Liver (tissue), 9 donors: ENCODE data around the gene CCDC40. TPM values are rescaled to one million over a fixed set of nuclear protein-coding genes. Genes with fewer than 3 reads are reported as not detected.

ENCODE experiments used
- DNase-seq: peaks from one replicate; pipeline ENCODE4 v3.0.0-alpha.2; 2017; ENCODE audit warnings: low spot score
- H3K27ac ChIP-seq, 2 donors: one replicate each; pipeline ENCODE4 v1.7.0; 2013; ENCODE audit warnings: inconsistent platforms in 2 of 2, low read length in 2 of 2, control low read depth in 1 of 2, low read depth in 1 of 2, mild to moderate bottlenecking in 1 of 2
- H3K27me3 ChIP-seq, 4 donors: one replicate each; pipeline versions ENCODE4 v1.6.1 to v1.7.0; 2013; ENCODE audit warnings: low read length in 3 of 4, inconsistent platforms in 1 of 4, mild to moderate bottlenecking in 1 of 4, moderate library complexity in 1 of 4; ENCODE audit not compliant: control insufficient read depth in 4 of 4, insufficient read depth in 4 of 4
- H3K36me3 ChIP-seq, 4 donors: one replicate each; pipeline versions ENCODE4 v1.6.1 to v1.7.0; 2013; ENCODE audit warnings: low read length in 3 of 4, mild to moderate bottlenecking in 3 of 4, low read depth in 1 of 4, moderate library complexity in 1 of 4; ENCODE audit not compliant: control insufficient read depth in 4 of 4, insufficient read depth in 3 of 4
- H3K4me1 ChIP-seq, 4 donors: one replicate each; pipeline versions ENCODE4 v1.6.1 to v1.7.0; 2013; ENCODE audit warnings: low read length in 3 of 4, mild to moderate bottlenecking in 3 of 4, moderate library complexity in 1 of 4; ENCODE audit not compliant: control insufficient read depth in 4 of 4, insufficient read depth in 4 of 4
- H3K4me3 ChIP-seq, 3 donors: one replicate each; pipeline versions ENCODE4 v1.6.1 to v1.7.0; 2013; ENCODE audit warnings: low read length in 3 of 3, control low read depth in 1 of 3, low read depth in 1 of 3, mild to moderate bottlenecking in 1 of 3
- H3K9ac ChIP-seq, 2 donors: one replicate each; pipeline ENCODE4 v1.7.0; 2013; ENCODE audit warnings: low read length in 2 of 2, mild to moderate bottlenecking in 2 of 2, moderate library complexity in 2 of 2, control low read depth in 1 of 2, low read depth in 1 of 2
- H3K9me3 ChIP-seq, 4 donors: one replicate each; pipeline versions ENCODE4 v1.6.1 to v1.7.0; 2013; ENCODE audit warnings: low read length in 3 of 4; ENCODE audit not compliant: control insufficient read depth in 4 of 4
- CTCF ChIP-seq: fragments of 150-350 bp; IDR thresholded peaks from 2 replicates; pipeline ENCODE4 v1.5.1; 2017; ENCODE audit warnings: improper control_type of control experiment, low read depth, low read length; ENCODE audit not compliant: missing input control
- EGR1 ChIP-seq, 2 donors: IDR thresholded peaks; 2 replicates each; pipeline ENCODE4 v1.6.1; 2016 to 2018; ENCODE audit warnings: antibody characterized with exemption in 2 of 2, low read depth in 2 of 2
- FOXA1 ChIP-seq: IDR thresholded peaks from 2 replicates; pipeline ENCODE4 v1.6.1; 2016; ENCODE audit warnings: antibody characterized with exemption
- FOXA2 ChIP-seq: IDR thresholded peaks from 2 replicates; pipeline ENCODE4 v1.6.1; 2016; ENCODE audit warnings: antibody characterized with exemption
- GABPA ChIP-seq, 2 donors: IDR thresholded peaks in 1 of 2; conservative IDR thresholded peaks in 1 of 2; 2 replicates each; pipeline ENCODE4 v1.6.1; 2016; ENCODE audit warnings: antibody characterized with exemption in 2 of 2, mild to moderate bottlenecking in 1 of 2, moderate library complexity in 1 of 2
- HNF4A ChIP-seq, 2 donors: conservative IDR thresholded peaks; 2 replicates each; pipeline ENCODE4 v1.6.1; 2016; ENCODE audit warnings: antibody characterized with exemption in 2 of 2, mild to moderate bottlenecking in 2 of 2
- HNF4G ChIP-seq: IDR thresholded peaks from 2 replicates; pipeline ENCODE4 v1.6.1; 2016; ENCODE audit warnings: antibody characterized with exemption
- JUND ChIP-seq, 2 donors: IDR thresholded peaks; 2 replicates each; pipeline ENCODE4 v1.6.1; 2016; ENCODE audit warnings: antibody characterized with exemption in 2 of 2
- MAX ChIP-seq: IDR thresholded peaks from 2 replicates; pipeline ENCODE4 v1.6.1; 2016; ENCODE audit warnings: antibody characterized with exemption
- NR2F2 ChIP-seq: IDR thresholded peaks from 2 replicates; pipeline ENCODE4 v1.6.1; 2016; ENCODE audit warnings: antibody characterized with exemption
- RAD21 ChIP-seq, 2 donors: IDR thresholded peaks; 2 replicates each; pipeline ENCODE4 v1.6.1; 2016; ENCODE audit warnings: antibody characterized with exemption in 2 of 2, mild to moderate bottlenecking in 2 of 2
- REST ChIP-seq: IDR thresholded peaks from 2 replicates; pipeline ENCODE4 v1.6.1; 2016; ENCODE audit warnings: antibody characterized with exemption, mild to moderate bottlenecking
- RXRA ChIP-seq, 2 donors: IDR thresholded peaks; 2 replicates each; pipeline ENCODE4 v1.6.1; 2017 to 2018; ENCODE audit warnings: antibody characterized with exemption in 2 of 2, mild to moderate bottlenecking in 1 of 2
- SP1 ChIP-seq: IDR thresholded peaks from 2 replicates; pipeline ENCODE4 v1.6.1; 2018; ENCODE audit warnings: antibody characterized with exemption, mild to moderate bottlenecking
- TAF1 ChIP-seq: conservative IDR thresholded peaks from 2 replicates; pipeline ENCODE4 v1.6.1; 2016; ENCODE audit warnings: antibody characterized with exemption, mild to moderate bottlenecking
- YY1 ChIP-seq: IDR thresholded peaks from 2 replicates; pipeline ENCODE4 v1.6.1; 2016; ENCODE audit warnings: antibody characterized with exemption, mild to moderate bottlenecking
- ZBTB33 ChIP-seq: IDR thresholded peaks from 2 replicates; pipeline ENCODE4 v1.6.1; 2016; ENCODE audit warnings: antibody characterized with exemption
- WGBS: extraction: QIAGEN DNeasy Blood & Tissue Kit; methylation state at CpG from one replicate; pipeline ENCODE4 v1.1.7; 2013; 5-methylcytosine and 5-hydroxymethylcytosine counted together
- polyA plus RNA-seq, 2 donors: library from polyadenylated mRNA; stranded (reverse) in 1 of 2; unstranded in 1 of 2; fragments of 200-250 nt in 1 of 2; fragments of >200 nt in 1 of 2; fragmentation: Nextera tagmentation in 1 of 2; extraction: Ambion mirVana in 1 of 2; gene quantifications; one replicate each; pipeline versions ENCODE4 v1.2.1 to v1.2.3, GENCODE V29; 2013 to 2015
- total RNA-seq, 2 donors: library from RNA; depleted of rRNA; stranded (reverse); fragments of >200 nt; gene quantifications; one replicate each; pipeline ENCODE4 v1.2.3, GENCODE V29; 2014
- TF ChIP-seq, protein P1 (sequence below): IDR thresholded peaks from 2 replicates; pipeline ENCODE4 v1.6.1; 2016; ENCODE audit warnings: antibody characterized with exemption
- donor health status: healthy.
- donor health status: healthy.
- donor health status: healthy.
- donor health status: healthy.
- donor health status: healthy.

CCDC40 gene
- total and polyA plus RNA-seq, 4 donors, result 0.60 to 3.0 (median 1.4) TPM

DNA sequence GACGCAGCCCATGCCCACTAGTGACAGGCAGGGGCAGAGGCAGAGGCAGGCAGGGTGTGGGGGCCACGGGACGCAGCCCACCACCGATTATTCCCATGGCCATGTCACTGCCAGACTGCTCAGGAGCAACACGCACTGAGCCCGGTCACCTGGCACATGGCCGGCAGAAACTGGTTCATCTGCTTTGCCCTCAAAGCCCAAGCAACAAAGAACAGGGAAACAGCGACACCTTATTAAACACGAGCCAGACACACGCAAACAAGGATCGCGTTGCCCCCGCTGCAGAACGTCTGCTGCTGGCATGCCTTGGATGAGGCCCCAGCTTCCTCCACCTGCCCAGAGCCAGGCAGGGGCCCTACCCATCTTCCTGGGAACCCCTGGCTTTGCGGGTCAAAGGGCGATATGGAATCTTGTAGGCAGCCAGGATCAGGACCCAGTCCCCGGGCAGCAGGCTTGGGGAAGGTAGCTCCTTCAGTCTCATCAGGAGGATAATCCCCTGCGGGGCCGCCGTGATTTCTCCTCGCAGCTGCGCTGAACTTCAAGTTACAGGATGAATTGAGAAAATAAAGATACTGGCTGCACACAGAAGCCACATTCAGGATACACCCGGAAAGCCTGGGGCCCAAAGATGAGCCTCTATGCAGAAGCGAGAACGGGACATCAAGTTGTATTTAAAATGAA is 5.6 kb upstream of the CCDC40 start:
- 52% methylated on average over 25 of the region's 25 CpGs for WGBS
- H3K27me3 ChIP-seq, result no peaks in the 10 kb centered on the region
- H3K36me3 ChIP-seq, result no peaks in the 10 kb centered on the region
- H3K9ac ChIP-seq, result no peak overlapping the region
- H3K27ac ChIP-seq, result peak overlapping the region; percentile 86
- H3K4me3 ChIP-seq, result no peak overlapping the region
- no peak for DNase-seq
- TF ChIP-seq REST, result peak; percentile 72
- no peak for TF ChIP-seq EGR1 (IDR thresholded peaks at IDR 0.05; ENCODE audit: low read depth in 2 of 2)
- no peak for TF ChIP-seq GABPA (IDR thresholded peaks at IDR 0.05 in 1 of 2, conservative IDR thresholded peaks at IDR 0.05 in 1 of 2)
- peak; percentile 59 to 65 for TF ChIP-seq RAD21 (IDR thresholded peaks at IDR 0.05)
- TF ChIP-seq YY1, result peak; percentile 56
- TF ChIP-seq HNF4G, result no peak
- TF ChIP-seq RXRA (IDR thresholded peaks at IDR 0.05), result peak; percentile 42 to 53
- TF ChIP-seq, protein P1, sequence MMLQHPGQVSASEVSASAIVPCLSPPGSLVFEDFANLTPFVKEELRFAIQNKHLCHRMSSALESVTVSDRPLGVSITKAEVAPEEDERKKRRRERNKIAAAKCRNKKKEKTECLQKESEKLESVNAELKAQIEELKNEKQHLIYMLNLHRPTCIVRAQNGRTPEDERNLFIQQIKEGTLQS, result no peak
- TF ChIP-seq NR2F2, result no peak
- TF ChIP-seq CTCF, result no peak
- peak; percentile 49 for TF ChIP-seq SP1
- TF ChIP-seq TAF1, result no peak
- no peak for TF ChIP-seq JUND (IDR thresholded peaks at IDR 0.05)
- TF ChIP-seq HNF4A (conservative IDR thresholded peaks at IDR 0.05), result peak; percentile 24 to 37
- TF ChIP-seq FOXA1, result no peak
- no peak for TF ChIP-seq FOXA2
- peak; percentile 90 for TF ChIP-seq MAX
- no peak for TF ChIP-seq ZBTB33
- H3K4me1 ChIP-seq, result peaks cover 21 to 63% (median 51%) of the 10 kb centered on the region in 4 donors
- H3K9me3 ChIP-seq, result no peaks in the 10 kb centered on the region
